HG03432 (cell line): ENCODE measurements around the gene JAKMIP3.

ENCODE experiments used
- ATAC-seq: cut with Tn5 transposase; IDR thresholded peaks from one replicate; pipeline ENCODE4 v1.9.1; 2021; ENCODE audit warnings: mild to moderate bottlenecking, moderate library complexity; ENCODE audit not compliant: unreplicated experiment

Gene JAKMIP3

DNA sequence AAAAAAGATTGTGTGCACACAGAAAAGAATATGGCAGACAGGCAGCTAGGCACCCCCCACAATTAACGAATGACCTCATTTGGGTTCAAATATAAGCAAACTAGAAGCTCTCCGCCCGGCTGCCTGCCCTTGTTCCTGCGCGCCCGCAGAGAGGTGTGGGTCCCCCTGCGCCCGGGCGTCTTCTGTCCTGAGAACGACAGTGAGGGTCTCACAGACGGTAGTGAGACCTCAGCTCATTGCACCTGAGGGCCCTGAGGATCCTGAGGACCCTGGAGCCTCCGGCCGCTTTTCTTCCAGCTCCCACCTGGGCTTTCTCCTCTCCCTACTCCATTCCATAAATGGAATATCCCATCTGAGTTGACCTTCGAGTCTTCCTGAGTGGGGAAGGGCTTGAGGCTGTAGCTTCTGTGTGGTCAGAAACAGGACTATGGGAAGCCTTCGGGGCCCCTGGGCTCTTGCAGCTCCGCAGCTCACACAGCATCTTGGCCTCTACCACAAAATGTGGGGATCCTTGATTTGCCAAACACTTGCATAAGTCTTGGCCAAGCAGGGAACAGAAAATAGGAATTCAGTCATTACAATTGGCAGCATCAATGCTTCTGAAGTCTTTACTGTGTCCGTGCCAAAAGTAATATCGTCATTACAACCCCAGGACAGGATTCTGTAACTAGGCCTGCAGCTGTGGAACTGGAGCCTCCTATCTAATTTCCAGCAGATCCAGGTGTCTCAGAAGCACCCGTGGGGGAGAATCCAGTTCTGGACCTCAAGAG is 43.8 kb downstream of the JAKMIP3 start:
- ATAC-seq: no peak

DNA sequence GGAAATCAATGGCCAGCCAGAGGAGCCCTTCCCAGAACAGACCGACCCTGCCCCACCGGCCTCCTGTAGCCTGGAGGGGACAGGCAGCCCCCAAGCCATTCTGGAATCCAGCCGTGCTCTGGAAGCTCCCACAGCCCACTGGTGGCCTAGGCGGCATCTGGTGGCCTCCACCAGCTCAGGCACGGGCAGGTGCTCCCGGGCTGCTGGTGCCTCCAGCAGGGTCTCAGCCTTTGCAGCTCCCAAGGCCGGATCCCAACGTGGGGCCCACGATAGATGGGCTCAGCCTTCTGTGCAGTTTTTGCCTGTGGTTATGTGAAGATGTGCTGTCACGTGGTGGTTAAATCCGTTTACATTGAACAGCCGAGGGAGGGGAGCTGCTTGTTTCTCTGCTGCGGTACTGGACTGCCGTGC is 44.4 kb downstream of the JAKMIP3 start:
- no peak for ATAC-seq

DNA sequence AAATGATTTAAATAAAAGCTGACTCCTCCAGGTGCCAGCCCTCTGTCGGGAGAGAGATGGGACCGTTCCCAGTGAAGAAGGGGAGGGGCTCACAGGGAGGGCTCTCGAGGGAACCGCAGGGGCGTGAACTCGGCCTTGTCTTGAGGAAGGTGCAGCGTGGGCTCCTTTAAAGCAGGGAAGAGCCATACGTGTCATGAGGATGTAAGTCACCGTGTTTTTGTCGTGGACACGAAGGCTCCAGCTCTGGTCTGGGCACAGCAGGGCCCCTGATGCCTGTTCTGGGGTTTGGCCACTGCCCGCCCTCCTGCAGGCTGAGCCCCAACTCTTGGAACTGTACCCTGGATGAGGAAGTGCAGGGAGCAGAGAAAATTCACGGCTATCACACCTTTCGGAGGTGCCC is 45.0 kb downstream of the JAKMIP3 start:
- no peak for ATAC-seq

DNA sequence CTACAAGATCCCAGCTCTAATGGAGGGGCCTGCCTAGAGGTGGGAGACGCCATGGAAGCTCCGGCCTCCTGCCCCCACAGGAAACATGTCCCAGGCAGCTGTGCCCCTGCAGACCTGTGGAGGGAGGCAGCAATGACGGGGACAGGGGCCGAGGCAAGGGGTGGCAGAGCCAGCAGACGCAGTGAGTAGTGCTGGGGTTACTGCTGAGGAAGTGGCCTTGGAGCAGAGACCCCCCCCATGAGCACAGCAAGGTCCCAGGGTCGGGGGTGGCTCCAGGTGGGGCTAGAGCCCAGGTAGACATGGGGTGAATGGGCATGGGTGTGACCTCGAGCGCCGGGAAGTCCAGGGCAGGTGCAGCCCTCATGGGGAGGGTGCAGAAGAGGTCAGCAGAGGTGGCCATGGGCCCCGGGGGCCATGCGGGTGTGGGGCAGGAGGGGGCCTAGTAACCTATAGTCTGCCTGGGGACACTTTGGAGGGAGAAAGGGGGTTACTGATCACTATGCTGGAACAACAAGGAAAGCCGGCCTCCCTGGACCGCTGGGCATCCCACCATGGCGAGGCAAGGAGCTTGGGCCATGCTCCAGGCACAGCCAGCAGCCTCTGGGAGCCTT is 45.5 kb downstream of the JAKMIP3 start:
- ATAC-seq: no peak

DNA sequence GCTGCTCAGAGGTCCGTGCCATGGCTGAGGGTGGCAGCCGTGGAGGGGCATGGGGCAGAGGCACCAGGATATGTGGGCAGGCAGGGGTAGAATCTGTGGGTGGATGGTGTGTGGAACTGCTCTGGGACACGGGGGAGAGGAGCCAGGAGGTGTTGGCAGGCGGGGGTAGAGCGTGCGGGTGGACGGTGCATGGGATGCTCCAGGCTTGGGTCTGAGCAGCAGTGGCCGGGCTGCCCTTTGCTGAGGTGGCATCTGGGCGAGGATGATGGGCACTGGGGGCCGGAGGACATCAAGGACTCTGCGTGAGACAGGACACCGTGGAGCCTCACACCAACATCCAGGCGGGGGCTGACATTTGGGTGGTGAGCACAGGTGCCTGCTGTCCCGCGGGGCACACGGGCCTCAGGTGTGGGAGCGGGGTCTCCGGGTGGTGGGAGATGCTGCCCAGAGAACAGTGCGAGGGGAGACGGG is 46.2 kb downstream of the JAKMIP3 start:
- no peak for ATAC-seq

DNA sequence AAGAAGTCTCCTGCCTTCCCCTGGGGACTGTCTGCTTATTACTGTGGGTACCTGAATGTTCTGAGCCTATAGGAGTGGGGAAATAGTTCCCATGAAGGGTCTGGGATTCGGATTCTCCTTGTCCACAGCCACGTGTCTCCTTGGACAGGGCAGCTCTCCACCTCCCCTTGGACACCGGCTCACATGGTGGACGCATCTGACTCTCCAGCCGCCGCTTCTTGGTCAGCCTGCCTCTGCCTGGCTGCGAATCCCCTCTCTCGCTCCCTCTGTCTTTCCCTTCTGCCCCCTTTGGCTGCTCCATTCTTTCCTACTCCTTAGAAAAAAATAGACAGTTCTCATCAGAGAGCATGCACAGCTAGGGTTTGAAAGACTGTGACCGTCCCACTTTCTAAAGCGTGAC is 46.9 kb downstream of the JAKMIP3 start:
- no peak for ATAC-seq

DNA sequence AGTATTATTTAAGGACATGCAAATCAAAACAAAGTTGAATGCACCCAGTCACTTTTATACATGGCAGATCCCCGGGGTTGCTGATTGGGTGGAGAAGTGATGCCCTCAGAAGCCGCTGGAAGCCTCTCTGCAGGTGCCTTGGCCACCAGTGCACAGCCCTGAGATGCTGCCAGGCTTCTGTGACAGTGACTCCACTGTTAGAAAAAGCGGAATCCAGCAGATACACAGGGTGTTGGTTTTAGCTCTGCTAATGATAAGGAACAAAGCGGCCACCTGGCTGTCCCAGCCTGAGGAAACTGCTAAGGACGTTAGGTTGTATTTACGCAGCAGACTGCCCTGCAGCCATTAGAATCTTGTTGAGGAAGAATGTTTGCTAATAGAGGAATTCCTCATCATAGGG is 47.5 kb downstream of the JAKMIP3 start:
- ATAC-seq: no peak

DNA sequence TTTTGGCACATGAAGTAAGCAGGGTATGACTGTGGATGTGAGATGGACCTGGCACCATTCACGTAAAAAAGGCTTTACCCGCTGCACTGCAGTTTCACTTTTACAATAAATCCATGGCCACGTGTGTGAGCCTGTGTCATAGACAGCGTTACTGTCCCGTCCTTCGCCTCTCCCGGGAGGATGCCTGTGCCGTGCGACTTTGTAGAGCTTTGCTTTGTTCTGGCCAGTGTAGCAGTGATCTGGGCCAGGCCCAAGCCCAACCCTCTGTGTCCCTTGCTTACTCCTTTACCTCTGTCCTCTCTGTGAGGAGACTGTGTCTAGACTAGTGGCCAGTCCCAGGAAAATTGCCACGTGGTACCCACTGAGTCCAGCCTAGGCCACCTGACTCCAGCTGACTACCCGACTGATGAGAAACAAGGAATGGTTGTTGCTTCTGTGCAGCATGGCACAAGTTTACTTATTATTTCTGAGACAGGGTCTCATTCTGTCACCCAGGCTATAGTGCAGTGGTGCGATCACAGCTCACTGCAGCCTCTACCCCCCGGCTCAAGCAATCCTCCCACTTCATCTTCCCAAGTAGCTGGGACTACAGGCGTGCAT is 48.1 kb downstream of the JAKMIP3 start:
- no peak for ATAC-seq

DNA sequence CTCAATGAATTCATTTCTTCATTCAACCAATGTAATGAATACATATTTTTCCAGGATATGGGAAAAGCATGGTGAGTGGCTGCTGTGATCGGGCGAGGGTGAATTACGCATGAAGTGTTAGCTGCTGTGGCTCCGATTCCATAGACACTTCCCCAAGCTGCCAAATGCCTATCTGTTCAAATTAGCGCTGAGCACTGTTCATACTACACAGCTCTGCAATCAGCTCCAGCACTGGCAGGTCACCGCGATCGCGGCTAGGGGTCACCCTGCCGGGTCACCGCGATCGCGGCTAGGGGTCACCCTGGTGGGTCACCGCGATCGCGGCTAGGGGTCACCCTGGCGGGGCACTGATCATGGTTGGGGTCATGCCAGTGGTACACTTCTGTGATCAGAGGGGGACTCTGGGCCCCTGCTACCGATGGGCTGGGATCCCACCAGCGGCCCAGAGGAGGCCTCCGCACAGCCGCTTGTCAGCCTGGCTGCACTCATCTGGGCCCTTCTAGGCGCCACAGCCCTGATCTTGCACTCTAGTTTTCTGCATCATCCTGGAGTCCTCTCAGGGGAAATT is 49.3 kb downstream of the JAKMIP3 start:
- no peak for ATAC-seq
